HepG2 (cell line): ENCODE data around the gene EPC1. TPM values are rescaled to one million over a fixed set of nuclear protein-coding genes. Genes with fewer than 3 reads are reported as not detected.

Source experiments
- ATAC-seq: fragments of 200-7000 bp; cut with Tn5 transposase; 3 replicates; pipeline ENCODE4 v1.9.1; 2020; ENCODE audit warnings: mild to moderate bottlenecking, moderate library complexity
- BruUV-seq: library from RNA; stranded (reverse); fragments of 400-500 nt; replicated peaks from 2 replicates; lab custom pipeline; 2021; lab: Mats Ljungman, UMichigan
- CTCF ChIA-PET: fragments of 300-600 bp; formaldehyde crosslinking; extraction: SDS; loops from one replicate; lab custom pipeline; 2021; ENCODE audit warnings: low total read pairs, inconsistent platforms, low intra/inter-chr PET ratio; lab: Yijun Ruan, JAX
- POLR2A ChIA-PET: fragments of 350-600 bp; sonication (Branson Sonifier 250); formaldehyde crosslinking; loops from one replicate; lab custom pipeline; 2020; ENCODE audit warnings: antibody characterized with exemption, inconsistent platforms; lab: Yijun Ruan, JAX
- DNase-seq: peaks from one replicate; pipeline ENCODE4 v3.0.0-alpha.2; 2015; ENCODE audit warnings: low spot score
- FAIRE-seq: peaks from 3 replicates; lab custom pipeline; 2011; peaks lifted over from hg19 to GRCh38; lab: Jason Lieb, UNC
- H2AFZ ChIP-seq: one replicate; pipeline ENCODE4 v1.6.1; 2011; ENCODE audit warnings: low read length, inconsistent platforms
- H3K27ac ChIP-seq: fragments of 300-600 bp; 3 replicates; pipeline ENCODE4 v1.8.0; 2011; ENCODE audit warnings: mixed run types, mild to moderate bottlenecking, mixed read lengths, low read length, inconsistent platforms; ENCODE audit not compliant: insufficient read depth; ENCODE audit errors: extremely low read length
- H3K27me3 ChIP-seq, 2 experiments: fragments of 200-600 bp in 1 of 2; 2 replicates in 1 of 2; 3 replicates in 1 of 2; pipeline versions ENCODE4 v1.6.0 to v1.8.0; 2011; ENCODE audit warnings: low read length in 2 of 2, mild to moderate bottlenecking in 2 of 2, moderate library complexity in 2 of 2, inconsistent platforms in 1 of 2; ENCODE audit not compliant: insufficient read depth in 2 of 2, control insufficient read depth in 1 of 2
- H3K36me3 ChIP-seq, 2 experiments: fragments of 200-600 bp in 1 of 2; replicated peaks in 1 of 2; 2 replicates in 1 of 2; 3 replicates in 1 of 2; pipeline versions ENCODE4 v1.5.1 to v1.8.0; 2011; ENCODE audit warnings: low read length in 2 of 2, inconsistent platforms in 1 of 2; ENCODE audit not compliant: insufficient read depth in 2 of 2, control insufficient read depth in 1 of 2
- H3K4me1 ChIP-seq: 2 replicates; pipeline ENCODE4 v1.5.1; 2012; ENCODE audit warnings: low read length, inconsistent platforms; ENCODE audit not compliant: insufficient read depth
- H3K4me2 ChIP-seq: 2 replicates; pipeline ENCODE4 v1.6.0; 2011; ENCODE audit warnings: low read depth, low read length, inconsistent platforms
- H3K4me3 ChIP-seq, 3 experiments: fragments of 200-600 bp in 1 of 3; sonication (generic), shearing (Covaris generic) in 1 of 3; replicated peaks in 1 of 3; 2 replicates each; pipeline ENCODE4 v1.5.1; 2011 to 2016; ENCODE audit warnings: low read length in 3 of 3, inconsistent platforms in 2 of 3, low read depth in 2 of 3, mild to moderate bottlenecking in 2 of 3, control low read depth in 1 of 3, mixed read lengths in 1 of 3; ENCODE audit not compliant: insufficient read depth in 1 of 3
- H3K79me2 ChIP-seq: one replicate; pipeline ENCODE4 v1.6.1; 2011; ENCODE audit warnings: low read length, inconsistent platforms; ENCODE audit not compliant: insufficient read depth
- H3K9ac ChIP-seq: 2 replicates; pipeline ENCODE4 v1.6.0; 2011; ENCODE audit warnings: mild to moderate bottlenecking, low read depth, low read length, inconsistent platforms; ENCODE audit not compliant: insufficient read depth
- H3K9me3 ChIP-seq: 2 replicates; pipeline ENCODE4 v1.5.1; 2012; ENCODE audit warnings: mild to moderate bottlenecking, low read length
- H4K20me1 ChIP-seq: 2 replicates; pipeline ENCODE4 v1.6.0; 2011; ENCODE audit warnings: inconsistent platforms, mild to moderate bottlenecking, low read length, moderate library complexity; ENCODE audit not compliant: insufficient read depth
- CBX2 ChIP-seq, 2 experiments: fragments of 200-600 bp in 1 of 2; sonication (generic); formaldehyde crosslinking in 1 of 2; IDR thresholded peaks; 2 replicates each; pipeline versions ENCODE4 v1.7.0 to v1.8.1; 2018 to 2022; ENCODE audit warnings: low read depth in 2 of 2, low read length in 1 of 2, mild to moderate bottlenecking in 1 of 2, missing genetic modification reagents in 1 of 2
- CCAR2 ChIP-seq: fragments of 200-400 bp; formaldehyde crosslinking; optimal IDR thresholded peaks from 2 replicates; pipeline ENCODE3; 2018; ENCODE audit warnings: low read depth, mild to moderate bottlenecking, low read length, moderate library complexity
- HES4 ChIP-seq: sonication (generic); formaldehyde crosslinking; IDR thresholded peaks from 2 replicates; pipeline ENCODE4 v1.9.0; 2021; ENCODE audit warnings: mild to moderate bottlenecking, missing genetic modification reagents, borderline replicate concordance
- KLF9 ChIP-seq: IDR thresholded peaks from 2 replicates; pipeline ENCODE4 v1.6.1; 2016; ENCODE audit warnings: low read depth
- SKI ChIP-seq: fragments of 450-650 bp; IDR thresholded peaks from one replicate; pipeline ENCODE4 v1.6.1; 2018; ENCODE audit warnings: mild to moderate bottlenecking; ENCODE audit not compliant: partially characterized antibody
- TMF1 ChIP-seq: sonication (generic); formaldehyde crosslinking; IDR thresholded peaks from 2 replicates; pipeline ENCODE4 v1.8.1; 2022; ENCODE audit warnings: low read depth, missing genetic modification reagents
- U2AF1 ChIP-seq: fragments of 200-400 bp; formaldehyde crosslinking; optimal IDR thresholded peaks from 2 replicates; pipeline ENCODE3; 2017; ENCODE audit warnings: mild to moderate bottlenecking, low read depth, low read length
- WIZ ChIP-seq: sonication (generic); formaldehyde crosslinking; IDR thresholded peaks from 2 replicates; pipeline ENCODE4 v1.5.1; 2020; ENCODE audit warnings: mild to moderate bottlenecking, missing genetic modification reagents
- ZNF329 ChIP-seq: sonication (generic); formaldehyde crosslinking; IDR thresholded peaks from 2 replicates; pipeline ENCODE4 v1.9.0; 2021; ENCODE audit warnings: low read depth, mild to moderate bottlenecking, missing genetic modification reagents
- ZNF350 ChIP-seq: sonication (generic); formaldehyde crosslinking; IDR thresholded peaks from 2 replicates; pipeline ENCODE4 v1.4.0; 2020; ENCODE audit warnings: mild to moderate bottlenecking, low read depth, missing genetic modification reagents, borderline replicate concordance
- ZNF552 ChIP-seq: sonication (generic); formaldehyde crosslinking; IDR thresholded peaks from 2 replicates; pipeline ENCODE4 v1.9.0; 2022; ENCODE audit warnings: missing genetic modification reagents, mild to moderate bottlenecking, borderline replicate concordance
- WGBS: methylation state at CpG from one replicate; pipeline ENCODE4 v1.1.6; 2017; ENCODE audit warnings: low lambda C conversion rate; 5-methylcytosine and 5-hydroxymethylcytosine counted together
- in situ Hi-C: cut with HindIII; loops from 2 replicates; pipeline ENCODE4 v1.10.0; 2017; ENCODE audit warnings: low pct_unique_long_range_greater_than_20kb; ENCODE audit not compliant: extremely low pct_ligation_motif_present
- intact Hi-C: fragments of 100-400 bp; cut with micrococcal nuclease; formaldehyde crosslinking; loops from one replicate; pipeline ENCODE4 v1.10.0; 2022; ENCODE audit not compliant: unreplicated experiment
- polyA plus RNA-seq, 8 experiments: library from polyadenylated mRNA; depleted of rRNA in 3 of 8; stranded (reverse) in 7 of 8; unstranded in 1 of 8; fragments of >200 nt; fragmentation: Illumina TruSeq in 4 of 8; extraction: Trizol in 4 of 8; gene quantifications; 2 replicates each; pipeline versions ENCODE4 v1.2.1 to v1.2.3, GENCODE V29; 2011 to 2016; ENCODE audit warnings: low read depth in 4 of 8, missing spikeins in 1 of 8, mixed read lengths in 1 of 8; ENCODE audit not compliant: insufficient read depth in 1 of 8
- total RNA-seq, 5 experiments: library from RNA; depleted of rRNA; stranded (reverse); fragments of >200 nt; fragmentation: Illumina TruSeq; extraction: Trizol; gene quantifications; 2 replicates each; pipeline ENCODE4 v1.2.3, GENCODE V29; 2016; ENCODE audit warnings: low read depth in 1 of 5
- TF ChIP-seq, protein P1 (sequence below): sonication (generic); formaldehyde crosslinking; IDR thresholded peaks from 2 replicates; pipeline ENCODE4 v1.4.0; 2020; ENCODE audit warnings: missing genetic modification reagents
- TF ChIP-seq, protein P2 (sequence below): sonication (generic); formaldehyde crosslinking; IDR thresholded peaks from 2 replicates; pipeline ENCODE4 v1.8.0; 2022; ENCODE audit warnings: mild to moderate bottlenecking, missing genetic modification reagents
- TF ChIP-seq, protein P3 (sequence below): sonication (generic); formaldehyde crosslinking; conservative IDR thresholded peaks from 2 replicates; pipeline ENCODE4 v1.8.1; 2023; ENCODE audit warnings: missing genetic modification reagents
- TF ChIP-seq, protein P4 (sequence below): sonication (generic); formaldehyde crosslinking; IDR thresholded peaks from 2 replicates; pipeline ENCODE4 v1.5.0; 2020; ENCODE audit warnings: missing genetic modification reagents

EPC1 gene
- total and polyA plus RNA-seq, 2 of the 13 experiments (the other 11 are each of a cell fraction or from before 2014, with no cell fraction given), result 28.7 to 44.2 TPM

DNA sequence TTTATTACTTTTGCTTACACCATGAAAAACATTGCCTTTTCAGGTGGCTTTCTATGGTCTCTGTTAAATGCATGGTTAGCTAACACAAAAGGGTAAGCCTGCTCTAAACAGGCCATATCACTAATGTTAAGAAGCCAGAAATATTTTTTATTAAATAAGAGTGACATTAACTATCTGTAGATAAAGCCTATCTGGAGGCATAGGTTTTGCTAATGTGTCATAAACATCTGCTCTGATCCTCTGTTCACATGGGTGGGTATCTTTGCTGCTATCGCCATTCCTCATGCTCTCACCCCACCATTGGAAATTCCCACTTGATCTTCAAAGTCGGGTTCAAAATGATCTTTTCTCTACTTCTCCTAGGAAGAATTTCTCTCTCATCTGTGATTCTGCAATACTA lies 32.4 kb downstream of the EPC1 start:
- BruUV-seq, result no TSS peak
- CTCF ChIA-PET, result no interaction called here
- WGBS, result 93% methylated on average over 2 of the region's 2 CpGs
- intact Hi-C loops (no loop called here), in situ Hi-C loops (no loop called here)
- DNase-seq (no peak), ATAC-seq (no peak), FAIRE-seq (no peak)
- H3K36me3 ChIP-seq, result peaks cover 0 to 5% of the 10 kb centered on the region in 2 experiments; a peak in 3 of 5 replicates
- no peak overlapping the region for H2AFZ ChIP-seq
- H3K27ac ChIP-seq, result no peak overlapping the region
- POLR2A ChIA-PET, result no interaction called here
- H3K4me3 ChIP-seq, result no peak overlapping the region
- H3K4me2 ChIP-seq, result no peak overlapping the region
- no peaks in the 10 kb centered on the region; a peak in 1 of 5 replicates for H3K27me3 ChIP-seq
- no peaks in the 10 kb centered on the region for H3K4me1 ChIP-seq
- H4K20me1 ChIP-seq, result peaks cover 49% of the 10 kb centered on the region
- H3K9ac ChIP-seq, result no peak overlapping the region
- peaks cover 93% of the 10 kb centered on the region for H3K79me2 ChIP-seq
- no peaks in the 10 kb centered on the region for H3K9me3 ChIP-seq
- TF ChIP-seq TMF1 (CRISPR knock-in tag) (no peak), ZNF329 (no peak), SKI (no peak), ZNF350 (CRISPR knock-in tag) (no peak), U2AF1 (no peak), CBX2 (IDR thresholded peaks at IDR 0.05; ENCODE audit: low read depth, low read length) (no peak), CBX2 (CRISPR knock-in tag; IDR thresholded peaks at IDR 0.05; ENCODE audit: low read depth) (no peak), KLF9 (CRISPR knock-in tag) (no peak), CCAR2 (no peak), ZNF552 (CRISPR knock-in tag) (no peak), HES4 (no peak), WIZ (no peak)
- TF ChIP-seq, protein P1, sequence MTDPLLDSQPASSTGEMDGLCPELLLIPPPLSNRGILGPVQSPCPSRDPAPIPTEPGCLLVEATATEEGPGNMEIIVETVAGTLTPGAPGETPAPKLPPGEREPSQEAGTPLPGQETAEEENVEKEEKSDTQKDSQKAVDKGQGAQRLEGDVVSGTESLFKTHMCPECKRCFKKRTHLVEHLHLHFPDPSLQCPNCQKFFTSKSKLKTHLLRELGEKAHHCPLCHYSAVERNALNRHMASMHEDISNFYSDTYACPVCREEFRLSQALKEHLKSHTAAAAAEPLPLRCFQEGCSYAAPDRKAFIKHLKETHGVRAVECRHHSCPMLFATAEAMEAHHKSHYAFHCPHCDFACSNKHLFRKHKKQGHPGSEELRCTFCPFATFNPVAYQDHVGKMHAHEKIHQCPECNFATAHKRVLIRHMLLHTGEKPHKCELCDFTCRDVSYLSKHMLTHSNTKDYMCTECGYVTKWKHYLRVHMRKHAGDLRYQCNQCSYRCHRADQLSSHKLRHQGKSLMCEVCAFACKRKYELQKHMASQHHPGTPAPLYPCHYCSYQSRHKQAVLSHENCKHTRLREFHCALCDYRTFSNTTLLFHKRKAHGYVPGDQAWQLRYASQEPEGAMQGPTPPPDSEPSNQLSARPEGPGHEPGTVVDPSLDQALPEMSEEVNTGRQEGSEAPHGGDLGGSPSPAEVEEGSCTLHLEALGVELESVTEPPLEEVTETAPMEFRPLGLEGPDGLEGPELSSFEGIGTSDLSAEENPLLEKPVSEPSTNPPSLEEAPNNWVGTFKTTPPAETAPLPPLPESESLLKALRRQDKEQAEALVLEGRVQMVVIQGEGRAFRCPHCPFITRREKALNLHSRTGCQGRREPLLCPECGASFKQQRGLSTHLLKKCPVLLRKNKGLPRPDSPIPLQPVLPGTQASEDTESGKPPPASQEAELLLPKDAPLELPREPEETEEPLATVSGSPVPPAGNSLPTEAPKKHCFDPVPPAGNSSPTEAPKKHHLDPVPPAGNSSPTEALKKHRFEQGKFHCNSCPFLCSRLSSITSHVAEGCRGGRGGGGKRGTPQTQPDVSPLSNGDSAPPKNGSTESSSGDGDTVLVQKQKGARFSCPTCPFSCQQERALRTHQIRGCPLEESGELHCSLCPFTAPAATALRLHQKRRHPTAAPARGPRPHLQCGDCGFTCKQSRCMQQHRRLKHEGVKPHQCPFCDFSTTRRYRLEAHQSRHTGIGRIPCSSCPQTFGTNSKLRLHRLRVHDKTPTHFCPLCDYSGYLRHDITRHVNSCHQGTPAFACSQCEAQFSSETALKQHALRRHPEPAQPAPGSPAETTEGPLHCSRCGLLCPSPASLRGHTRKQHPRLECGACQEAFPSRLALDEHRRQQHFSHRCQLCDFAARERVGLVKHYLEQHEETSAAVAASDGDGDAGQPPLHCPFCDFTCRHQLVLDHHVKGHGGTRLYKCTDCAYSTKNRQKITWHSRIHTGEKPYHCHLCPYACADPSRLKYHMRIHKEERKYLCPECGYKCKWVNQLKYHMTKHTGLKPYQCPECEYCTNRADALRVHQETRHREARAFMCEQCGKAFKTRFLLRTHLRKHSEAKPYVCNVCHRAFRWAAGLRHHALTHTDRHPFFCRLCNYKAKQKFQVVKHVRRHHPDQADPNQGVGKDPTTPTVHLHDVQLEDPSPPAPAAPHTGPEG (CRISPR knock-in tag), result no peak
- TF ChIP-seq, protein P2, sequence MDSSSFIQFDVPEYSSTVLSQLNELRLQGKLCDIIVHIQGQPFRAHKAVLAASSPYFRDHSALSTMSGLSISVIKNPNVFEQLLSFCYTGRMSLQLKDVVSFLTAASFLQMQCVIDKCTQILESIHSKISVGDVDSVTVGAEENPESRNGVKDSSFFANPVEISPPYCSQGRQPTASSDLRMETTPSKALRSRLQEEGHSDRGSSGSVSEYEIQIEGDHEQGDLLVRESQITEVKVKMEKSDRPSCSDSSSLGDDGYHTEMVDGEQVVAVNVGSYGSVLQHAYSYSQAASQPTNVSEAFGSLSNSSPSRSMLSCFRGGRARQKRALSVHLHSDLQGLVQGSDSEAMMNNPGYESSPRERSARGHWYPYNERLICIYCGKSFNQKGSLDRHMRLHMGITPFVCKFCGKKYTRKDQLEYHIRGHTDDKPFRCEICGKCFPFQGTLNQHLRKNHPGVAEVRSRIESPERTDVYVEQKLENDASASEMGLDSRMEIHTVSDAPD (CRISPR knock-in tag), result no peak
- TF ChIP-seq, protein P3, sequence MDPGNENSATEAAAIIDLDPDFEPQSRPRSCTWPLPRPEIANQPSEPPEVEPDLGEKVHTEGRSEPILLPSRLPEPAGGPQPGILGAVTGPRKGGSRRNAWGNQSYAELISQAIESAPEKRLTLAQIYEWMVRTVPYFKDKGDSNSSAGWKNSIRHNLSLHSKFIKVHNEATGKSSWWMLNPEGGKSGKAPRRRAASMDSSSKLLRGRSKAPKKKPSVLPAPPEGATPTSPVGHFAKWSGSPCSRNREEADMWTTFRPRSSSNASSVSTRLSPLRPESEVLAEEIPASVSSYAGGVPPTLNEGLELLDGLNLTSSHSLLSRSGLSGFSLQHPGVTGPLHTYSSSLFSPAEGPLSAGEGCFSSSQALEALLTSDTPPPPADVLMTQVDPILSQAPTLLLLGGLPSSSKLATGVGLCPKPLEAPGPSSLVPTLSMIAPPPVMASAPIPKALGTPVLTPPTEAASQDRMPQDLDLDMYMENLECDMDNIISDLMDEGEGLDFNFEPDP (CRISPR knock-in tag), result no peak
- TF ChIP-seq, protein P4, sequence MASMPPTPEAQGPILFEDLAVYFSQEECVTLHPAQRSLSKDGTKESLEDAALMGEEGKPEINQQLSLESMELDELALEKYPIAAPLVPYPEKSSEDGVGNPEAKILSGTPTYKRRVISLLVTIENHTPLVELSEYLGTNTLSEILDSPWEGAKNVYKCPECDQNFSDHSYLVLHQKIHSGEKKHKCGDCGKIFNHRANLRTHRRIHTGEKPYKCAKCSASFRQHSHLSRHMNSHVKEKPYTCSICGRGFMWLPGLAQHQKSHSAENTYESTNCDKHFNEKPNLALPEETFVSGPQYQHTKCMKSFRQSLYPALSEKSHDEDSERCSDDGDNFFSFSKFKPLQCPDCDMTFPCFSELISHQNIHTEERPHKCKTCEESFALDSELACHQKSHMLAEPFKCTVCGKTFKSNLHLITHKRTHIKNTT (CRISPR knock-in tag), result no peak
